Cardiac muscle cell (in vitro differentiated cells and primary cell): ENCODE data around the gene MARCHF4. TPM values are rescaled to one million over a fixed set of nuclear protein-coding genes. Genes with fewer than 3 reads are reported as not detected.

Source experiments
- DNase-seq, 2 donors: peaks; one replicate each; pipeline versions ENCODE4 v3.0.0 to v3.0.0-alpha.2; 2010 to 2017; ENCODE audit warnings: low read depth in 1 of 2, low spot score in 1 of 2
- H3K27ac ChIP-seq: fragments of 200-600 bp; sonication (generic); 2 replicates; pipeline ENCODE4 v1.5.1; 2016
- H3K27me3 ChIP-seq: fragments of 200-600 bp; sonication (generic); 2 replicates; pipeline ENCODE4 v1.6.0; 2016; ENCODE audit warnings: control low read depth
- H3K36me3 ChIP-seq: fragments of 200-600 bp; sonication (generic); 2 replicates; pipeline ENCODE4 v1.5.1; 2016; ENCODE audit warnings: control low read depth
- H3K4me1 ChIP-seq: fragments of 200-600 bp; sonication (generic); 2 replicates; pipeline ENCODE4 v1.8.1; 2017; ENCODE audit warnings: low read depth, mild to moderate bottlenecking, mixed run types
- H3K4me3 ChIP-seq: fragments of 200-600 bp; sonication (generic); 2 replicates; pipeline ENCODE4 v1.5.1; 2016; ENCODE audit warnings: mild to moderate bottlenecking
- H3K9me3 ChIP-seq: fragments of 200-600 bp; sonication (generic); 2 replicates; pipeline ENCODE4 v1.5.1; 2017; ENCODE audit warnings: low read depth, mild to moderate bottlenecking, control low read depth
- CTCF ChIP-seq: IDR thresholded peaks from 2 replicates; pipeline ENCODE4 v1.5.1; 2012; ENCODE audit warnings: low read depth, mild to moderate bottlenecking, low read length
- polyA plus RNA-seq: library from polyadenylated mRNA; unstranded; fragments of >200 nt; fragmentation: Nextera tagmentation; extraction: Ambion mirVana; gene quantifications from 2 replicates; pipeline ENCODE4 v1.2.1, GENCODE V29; 2016
- total RNA-seq: library from RNA; depleted of rRNA; stranded (reverse); fragments of >200 nt; gene quantifications from 2 replicates; pipeline ENCODE4 v1.2.3, GENCODE V29; 2016

MARCHF4 gene
- total and polyA plus RNA-seq, 2 experiments from 2014 or later: not detected

- no peak overlapping the region for H3K27ac ChIP-seq
- no peak overlapping the region for H3K4me3 ChIP-seq
- DNase-seq: no peak
- TF ChIP-seq CTCF: no peak
- no peaks in the 10 kb centered on the region for H3K4me1 ChIP-seq
- H3K9me3 ChIP-seq: no peaks in the 10 kb centered on the region
- H3K27me3 ChIP-seq: no peaks in the 10 kb centered on the region
- H3K36me3 ChIP-seq: peaks cover 8% of the 10 kb centered on the region
These were observed 43.3 kb upstream of the MARCHF4 start for GRCh38 chr2:216415541-216415940.

GRCh38 chr2:216414772-216415319 is 42.6 kb upstream of the MARCHF4 start:
- no peak for TF ChIP-seq CTCF
- Histone ChIP-seq H3K36me3 (peaks cover 4% of the 10 kb centered on the region), H3K27ac (no peak overlapping the region), H3K4me1 (no peaks in the 10 kb centered on the region), H3K4me3 (no peak overlapping the region), H3K27me3 (no peaks in the 10 kb centered on the region), H3K9me3 (no peaks in the 10 kb centered on the region)
- DNase-seq: no peak

GRCh38 chr2:216413882-216414281 is 41.6 kb upstream of the MARCHF4 start:
- no peak for DNase-seq
- Histone ChIP-seq H3K27me3 (no peaks in the 10 kb centered on the region), H3K9me3 (no peaks in the 10 kb centered on the region), H3K4me3 (no peak overlapping the region), H3K27ac (no peak overlapping the region), H3K36me3 (peaks cover 4% of the 10 kb centered on the region), H3K4me1 (peaks cover 4% of the 10 kb centered on the region)
- TF ChIP-seq CTCF: no peak

- peak; percentile 99 for DNase-seq
- Histone ChIP-seq H3K4me1 (peaks cover 5% of the 10 kb centered on the region), H3K27me3 (no peaks in the 10 kb centered on the region), H3K27ac (peak within 1 kb of the TSS; percentile 95), H3K4me3 (peak within 1 kb of the TSS; percentile 82), H3K36me3 (peaks cover 4% of the 10 kb centered on the region), H3K9me3 (no peaks in the 10 kb centered on the region)
- no peak for TF ChIP-seq CTCF
These were observed 40.0 kb upstream of the MARCHF4 start, which contains the start of gene SMARCAL1 for GRCh38 chr2:216412022-216412999. Gene SMARCAL1, plus strand, starts transcription at chr2:216412484. Its CDS starts 2,221 bp downstream, at chr2:216414705.

- no peak overlapping the region for H3K27ac ChIP-seq
These were observed 38.3 kb upstream of the MARCHF4 start for GRCh38 chr2:216410550-216410949.

More at GRCh38 chr2:216410550-216410949, 38.3 kb upstream of the MARCHF4 start:
- no peak for TF ChIP-seq CTCF
- no peaks in the 10 kb centered on the region for H3K9me3 ChIP-seq
- no peak overlapping the region for H3K4me3 ChIP-seq
- H3K36me3 ChIP-seq: peaks cover under 1% of the 10 kb centered on the region
- DNase-seq: no peak
- no peaks in the 10 kb centered on the region for H3K27me3 ChIP-seq
- peaks cover 5% of the 10 kb centered on the region for H3K4me1 ChIP-seq
